GM18870 (cell line): Measurements from ENCODE around the gene OSBPL6.
A peak's percentile ranks its signal among the peaks of the same experiment; 100 is the strongest.
"Not testable (repeated sequence)": the region's sequence is repeated elsewhere in the genome, so short reads cannot be mapped to it uniquely, and the experiment has no call there.

Source experiments
- ATAC-seq: cut with Tn5 transposase; IDR thresholded peaks from one replicate; pipeline ENCODE4 v1.9.1; 2021; ENCODE audit warnings: moderate library complexity; ENCODE audit not compliant: unreplicated experiment

The OSBPL6 gene

DNA sequence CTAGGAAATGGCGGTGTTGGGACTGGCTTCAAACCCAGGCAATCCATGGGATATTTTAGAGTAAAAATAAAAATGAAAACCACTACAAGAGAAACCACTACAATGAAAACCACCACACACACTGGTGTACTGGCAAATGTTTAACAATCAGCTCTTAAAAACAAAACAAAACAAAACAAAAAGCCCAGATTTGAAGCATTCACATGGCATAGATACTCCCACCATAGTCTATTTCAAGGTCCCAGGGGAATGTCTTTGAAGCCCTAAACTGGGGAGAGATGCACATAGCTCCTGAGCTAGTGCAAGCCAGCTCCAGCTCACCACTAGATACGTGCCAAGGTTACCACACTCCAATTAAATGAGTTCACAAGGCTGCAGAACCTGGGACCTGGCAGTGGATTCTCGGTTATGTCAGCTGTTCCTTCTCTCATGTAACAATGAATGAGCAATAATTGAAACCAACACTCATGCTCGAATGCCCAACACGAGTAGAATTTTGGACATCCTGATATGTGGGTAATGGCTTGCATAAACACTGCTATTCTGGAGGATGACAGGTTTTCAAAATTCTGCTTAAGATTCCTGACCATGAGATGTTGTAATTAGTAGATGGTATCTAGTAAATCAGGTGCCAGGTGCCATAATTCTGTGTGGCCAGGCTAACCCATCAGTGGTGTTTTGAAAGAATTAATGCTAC, 102.2 kb downstream of the OSBPL6 start:
- no peak for ATAC-seq

DNA sequence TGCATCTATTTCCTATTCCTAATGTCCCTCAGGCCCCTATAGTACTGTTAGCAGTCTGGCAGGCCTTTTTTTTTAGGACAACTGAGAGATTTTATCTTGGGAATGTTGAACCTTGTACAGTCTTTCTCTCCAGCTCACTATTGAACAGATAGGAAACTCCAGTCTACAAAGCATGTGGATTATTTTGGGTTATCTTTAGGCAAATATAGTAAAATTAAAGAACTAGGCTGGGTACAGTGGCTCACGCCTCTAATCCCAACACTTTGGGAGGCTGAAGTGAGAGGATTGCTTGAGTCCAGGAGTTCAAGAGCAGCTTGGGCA, 102.7 kb downstream of the OSBPL6 start:
- no peak for ATAC-seq

DNA sequence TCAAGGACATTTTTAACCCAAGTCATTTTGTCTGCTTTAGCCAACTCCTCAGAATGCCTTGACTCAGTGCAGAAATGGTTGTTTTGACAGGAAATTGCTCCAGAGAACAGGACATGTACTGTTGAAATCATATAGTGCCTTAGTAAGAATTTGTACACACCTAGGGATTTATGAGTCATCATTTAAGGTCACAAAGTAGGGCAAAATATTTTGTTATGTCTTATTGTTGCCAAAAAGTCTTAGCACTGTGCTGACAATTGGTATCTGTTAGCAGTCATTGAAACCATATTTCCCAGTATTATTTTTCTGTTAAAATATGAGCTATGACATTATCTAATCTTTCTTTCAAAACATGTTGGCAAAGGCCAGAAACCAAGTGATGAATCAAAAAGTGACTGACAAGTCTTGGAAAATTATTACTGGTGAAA, 104.5 kb downstream of the OSBPL6 start:
- ATAC-seq = no peak

DNA sequence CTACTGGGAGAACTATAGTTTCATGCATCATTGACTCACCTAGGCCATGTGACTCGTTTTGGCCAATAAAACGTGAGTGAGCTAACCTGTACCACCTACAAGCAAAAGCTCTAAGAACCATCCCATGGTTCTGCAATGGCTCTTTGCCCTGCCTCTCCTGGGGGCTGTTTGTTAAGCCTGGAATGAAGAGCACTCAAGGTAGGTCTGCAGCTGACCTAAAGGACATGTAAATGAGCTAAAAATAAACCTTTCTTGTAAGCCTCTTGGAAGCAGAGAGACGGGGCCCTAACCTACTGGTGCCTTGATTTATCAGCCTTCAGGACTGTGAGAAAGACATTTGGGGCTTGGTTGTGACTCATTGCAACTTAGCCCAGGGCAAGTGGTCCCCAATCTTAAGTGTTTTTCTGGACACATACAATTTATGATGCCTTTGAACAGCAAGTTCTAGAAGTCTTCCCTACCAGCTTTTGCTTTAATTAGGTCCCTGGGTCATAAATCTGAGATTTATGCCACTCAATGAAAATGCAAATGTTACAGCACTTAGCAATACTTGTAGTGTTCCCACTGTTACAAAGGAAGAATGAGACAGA, 107.4 kb downstream of the OSBPL6 start:
- ATAC-seq = no peak

DNA sequence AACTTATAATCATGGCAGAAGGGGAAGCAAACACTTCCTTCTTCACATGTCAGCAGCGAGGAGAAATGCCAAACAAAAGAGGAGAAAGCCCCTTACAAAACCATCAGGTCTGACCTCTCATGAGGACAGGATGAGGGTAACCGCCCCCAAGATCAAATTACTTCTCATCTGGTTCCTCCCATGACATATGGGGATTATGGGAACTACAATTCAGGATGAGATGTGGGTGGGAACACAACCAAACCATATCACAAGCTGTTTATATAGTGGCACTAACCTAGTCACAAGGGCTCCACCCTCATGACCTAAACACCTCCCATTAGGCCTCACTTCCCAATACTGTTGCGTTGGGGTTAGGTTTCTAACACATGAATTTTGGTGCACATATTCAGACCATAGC, 110.0 kb downstream of the OSBPL6 start:
- ATAC-seq = no peak

DNA sequence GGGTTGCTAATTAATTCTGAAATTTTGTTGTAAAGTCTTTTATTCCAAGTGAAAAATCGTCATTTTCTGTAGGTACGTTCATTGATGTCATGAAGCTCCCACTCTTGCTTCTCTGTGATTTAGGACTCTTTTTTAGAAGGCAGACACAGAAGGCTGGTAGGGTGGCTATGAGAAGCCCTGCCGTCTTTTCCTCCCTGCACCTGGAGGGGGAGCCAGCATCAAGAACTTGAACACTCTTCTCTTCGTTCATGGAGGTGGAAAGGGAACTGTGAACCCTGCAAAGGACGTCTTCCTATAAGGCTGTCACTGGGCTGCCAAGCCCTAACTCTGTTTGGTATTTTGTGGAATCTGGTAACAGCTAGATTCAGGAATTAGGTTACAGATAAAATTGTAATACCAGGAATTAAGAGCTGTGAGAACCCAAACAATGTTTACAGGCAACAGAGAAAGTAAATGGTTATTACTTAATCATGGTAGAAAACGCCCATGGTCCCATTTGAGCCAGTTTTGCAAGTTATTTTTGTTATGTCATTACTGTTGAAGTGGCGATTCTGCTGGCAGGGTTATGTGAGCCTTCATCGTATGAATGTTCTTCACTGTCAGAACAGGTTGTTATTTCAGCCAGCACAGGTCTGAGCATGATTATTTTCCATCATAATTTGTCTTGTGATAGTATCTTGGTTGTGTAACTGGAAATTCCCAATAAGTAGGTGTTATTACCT, 112.2 kb downstream of the OSBPL6 start:
- peak; percentile 89 for ATAC-seq

DNA sequence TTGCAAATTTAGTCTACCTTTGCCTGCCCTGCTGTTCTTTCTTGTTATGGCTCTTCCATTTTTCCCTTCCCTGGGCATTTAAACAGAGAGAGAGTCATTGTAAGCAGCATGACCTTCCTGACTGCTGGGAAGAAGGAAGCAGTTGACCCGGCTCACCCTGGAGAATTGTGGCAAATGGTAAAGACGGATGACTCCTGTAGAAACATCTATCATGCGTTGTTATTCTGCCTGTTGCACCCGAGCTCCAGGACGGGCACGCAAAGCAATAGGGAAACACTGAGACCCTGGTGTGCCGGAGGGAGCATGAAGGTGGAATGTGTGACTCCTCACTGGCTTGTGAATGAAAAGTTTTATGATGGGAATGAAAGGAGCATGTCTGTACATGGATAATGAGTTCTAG, 113.3 kb downstream of the OSBPL6 start:
- no peak for ATAC-seq

DNA sequence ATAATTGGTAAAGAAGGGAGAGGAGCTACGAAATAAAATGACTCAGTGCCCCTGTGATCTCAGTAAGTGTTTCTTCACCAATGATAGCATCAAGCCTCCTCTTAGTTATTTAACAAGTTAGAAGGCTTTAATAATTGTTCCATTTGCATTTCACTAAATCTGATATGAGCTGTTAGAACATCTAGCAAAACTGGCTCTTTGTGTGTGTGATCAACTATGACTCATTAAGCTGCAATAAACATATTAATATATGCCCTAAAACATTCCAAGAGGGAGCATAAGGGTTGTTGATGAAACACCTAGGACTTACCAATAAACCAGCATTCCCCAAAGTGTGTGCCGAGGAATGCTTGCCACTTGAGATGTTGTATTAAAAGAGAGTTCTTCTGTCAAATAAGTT, 115.2 kb downstream of the OSBPL6 start:
- ATAC-seq = no peak

DNA sequence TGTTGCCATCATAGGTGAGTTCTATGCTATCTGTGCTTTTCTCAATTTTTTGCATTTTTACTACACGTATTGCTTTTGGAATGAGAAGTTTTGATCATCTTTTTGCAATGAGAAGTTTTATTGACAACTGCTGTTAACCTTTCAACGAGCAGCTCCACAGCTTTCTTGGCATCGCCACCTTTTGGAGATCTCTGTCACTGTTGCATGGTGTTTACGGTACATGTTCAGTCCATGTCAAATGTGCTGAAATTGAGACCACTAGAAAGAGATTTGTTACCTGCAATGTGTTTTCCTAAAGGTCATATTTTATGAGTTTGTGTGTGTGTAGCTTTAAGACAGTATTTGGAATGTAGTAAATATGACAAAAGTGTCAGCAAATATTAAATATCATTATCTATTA, 120.8 kb downstream of the OSBPL6 start:
- no peak for ATAC-seq

DNA sequence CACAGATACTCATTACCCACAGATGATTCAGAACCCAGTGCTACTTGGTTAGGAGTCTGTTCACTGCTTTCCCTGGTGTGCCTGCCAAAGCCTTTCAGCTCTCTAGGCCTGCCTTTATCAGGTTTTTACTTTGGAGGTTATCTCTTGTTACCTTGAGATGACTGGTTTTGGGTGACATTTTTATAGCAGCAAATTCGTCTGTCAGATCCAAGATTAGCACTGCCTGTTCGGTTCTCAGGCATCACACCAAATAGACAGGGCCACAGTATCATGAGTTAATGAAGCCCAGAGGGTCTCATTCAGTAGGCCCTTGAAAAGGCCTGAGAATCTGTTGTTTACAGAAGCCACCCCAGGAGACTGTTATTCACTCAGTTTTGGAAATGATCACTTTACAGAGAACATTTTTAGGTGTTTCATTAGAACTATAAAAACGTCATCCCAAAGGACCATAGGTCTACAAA, 121.2 kb downstream of the OSBPL6 start:
- no peak for ATAC-seq

DNA sequence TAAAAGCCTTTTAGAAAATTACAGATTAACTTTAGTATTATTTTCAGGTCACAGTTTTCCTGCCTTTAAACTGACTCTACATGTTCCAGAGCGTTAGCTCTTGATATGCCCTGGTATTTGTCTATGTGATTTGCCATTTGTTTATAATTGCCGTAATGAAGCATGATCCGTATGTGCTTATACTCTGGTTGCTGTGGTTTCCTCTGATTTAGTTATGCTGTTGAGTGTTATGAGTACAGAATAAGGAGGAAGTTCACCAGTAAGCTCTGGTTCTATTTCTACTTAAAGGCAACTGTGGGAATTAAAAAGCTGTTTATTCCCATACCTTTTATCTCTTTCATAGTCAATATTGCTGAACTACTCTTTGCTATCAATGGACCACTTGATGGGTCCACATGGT, 123.5 kb downstream of the OSBPL6 start:
- ATAC-seq = no peak

DNA sequence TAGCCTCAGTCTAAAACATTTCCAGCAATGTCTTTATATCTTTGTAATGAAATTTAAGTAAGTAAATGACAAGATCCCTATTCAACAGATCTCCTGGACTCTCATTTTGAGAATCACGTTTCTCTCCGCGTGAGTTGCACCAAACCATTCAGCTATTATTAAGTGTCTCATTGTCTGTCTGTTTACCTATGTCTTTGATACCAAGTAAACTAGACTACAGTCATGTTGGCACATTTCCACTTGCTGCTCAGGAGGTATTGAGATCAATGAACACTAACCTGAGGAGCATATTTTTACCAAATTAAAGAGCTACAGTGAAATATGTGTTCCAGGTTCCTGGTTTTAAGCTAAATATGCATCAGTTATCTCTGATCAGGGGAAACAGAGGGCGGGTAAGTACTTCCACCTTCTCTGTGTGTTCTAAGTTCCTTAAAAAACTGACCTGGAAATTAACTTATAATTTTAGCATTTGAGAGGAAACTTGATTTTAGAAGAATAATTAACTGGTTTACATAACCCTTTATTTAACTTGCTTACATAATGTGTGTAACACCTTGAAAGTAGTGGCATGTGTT, 125.8 kb downstream of the OSBPL6 start:
- ATAC-seq = no peak

DNA sequence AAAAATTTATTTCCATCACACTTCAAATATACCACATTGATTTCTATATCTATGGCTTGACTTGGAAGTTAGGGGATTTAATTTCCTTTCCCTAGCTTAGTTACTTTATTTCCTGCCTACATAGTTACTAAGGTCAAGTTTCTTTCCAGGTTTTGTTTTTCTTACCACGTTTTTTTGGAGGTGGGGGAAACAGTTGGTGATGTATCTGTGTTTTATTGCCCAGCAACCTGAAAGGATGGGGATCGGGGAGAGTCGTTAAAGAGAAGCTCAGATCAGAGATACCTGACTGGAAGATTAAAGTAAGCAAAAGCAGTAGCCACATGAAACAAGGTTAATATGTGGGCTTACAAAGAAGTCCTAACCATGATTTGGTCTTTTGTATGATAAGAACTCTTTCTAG, 127.8 kb downstream of the OSBPL6 start:
- no peak for ATAC-seq

DNA sequence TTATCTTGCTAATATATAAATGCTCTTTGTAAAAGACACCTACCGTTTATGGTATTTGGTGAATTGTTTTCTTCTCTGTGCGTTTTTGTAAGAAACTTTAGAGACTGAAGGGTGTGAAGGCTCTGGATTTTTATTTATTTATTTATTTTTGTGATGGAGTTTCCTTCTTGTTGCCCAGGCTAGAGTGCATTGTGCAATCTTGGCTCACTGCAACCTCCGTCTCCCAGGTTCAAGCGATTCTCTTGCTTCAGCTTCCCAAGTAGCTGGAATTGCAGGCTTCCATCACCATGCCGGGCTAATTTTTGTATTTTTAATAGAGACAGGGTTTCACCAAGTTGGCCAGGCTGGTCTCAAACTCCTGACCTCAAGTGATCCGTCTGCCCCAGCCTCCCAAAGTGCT, 129.0 kb downstream of the OSBPL6 start:
- not testable (repeated sequence) for ATAC-seq

DNA sequence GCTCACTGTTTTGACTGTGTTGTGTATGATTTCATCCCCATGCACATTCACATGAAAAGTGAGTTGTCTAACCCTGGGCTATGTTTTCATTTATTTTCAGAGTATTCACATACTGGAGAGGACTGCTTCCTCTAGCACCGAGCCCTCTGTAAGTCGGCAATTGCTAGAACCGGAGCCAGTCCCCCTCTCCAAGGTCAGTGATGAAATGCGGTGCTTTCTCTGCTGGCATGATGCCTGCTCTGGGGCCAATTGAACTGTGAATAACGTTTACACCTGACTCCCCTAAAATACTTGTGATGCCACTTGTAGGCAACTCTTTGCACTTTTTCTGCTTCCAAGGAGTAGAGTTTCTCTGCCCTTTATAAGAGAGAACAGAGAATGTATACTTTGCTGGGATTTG, 129.8 kb downstream of the OSBPL6 start:
- ATAC-seq = no peak

DNA sequence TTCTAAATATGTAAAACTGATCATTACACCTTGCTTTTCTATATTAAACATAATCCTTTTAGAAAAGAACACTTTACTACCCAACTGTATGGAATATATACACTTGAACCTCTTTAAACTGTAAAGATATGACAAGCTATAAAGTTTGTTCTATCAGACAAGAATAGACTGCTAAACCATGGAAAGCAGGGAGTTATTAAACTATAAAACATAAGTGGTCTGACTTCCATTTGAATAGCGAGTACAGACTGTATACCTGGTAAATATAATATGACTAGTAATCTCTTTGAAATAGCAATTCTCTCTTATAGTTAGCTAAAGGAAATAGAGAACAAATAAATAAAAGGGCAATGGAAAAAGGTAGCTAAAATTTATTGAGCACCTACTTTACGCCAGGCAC, 131.0 kb downstream of the OSBPL6 start:
- ATAC-seq = no peak

DNA sequence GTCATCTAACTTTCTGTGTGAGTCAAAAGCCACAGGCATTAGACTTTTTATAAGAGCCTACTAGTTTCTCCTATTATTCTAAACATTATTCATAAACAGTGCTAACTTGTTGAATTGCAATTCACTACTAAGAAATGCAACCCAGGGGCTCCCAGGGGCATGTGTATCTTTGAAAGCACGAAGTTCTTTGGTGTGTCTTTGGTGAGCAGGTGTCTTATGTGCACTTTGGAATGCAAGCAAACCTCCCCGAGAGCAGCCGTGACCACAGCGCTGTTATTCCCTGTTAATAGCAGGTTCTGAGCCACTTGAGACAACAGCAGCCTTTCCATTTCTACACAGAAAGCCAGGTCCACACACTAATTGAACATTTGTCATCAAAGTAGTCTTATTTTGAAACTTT, 133.2 kb downstream of the OSBPL6 start:
- no peak for ATAC-seq

DNA sequence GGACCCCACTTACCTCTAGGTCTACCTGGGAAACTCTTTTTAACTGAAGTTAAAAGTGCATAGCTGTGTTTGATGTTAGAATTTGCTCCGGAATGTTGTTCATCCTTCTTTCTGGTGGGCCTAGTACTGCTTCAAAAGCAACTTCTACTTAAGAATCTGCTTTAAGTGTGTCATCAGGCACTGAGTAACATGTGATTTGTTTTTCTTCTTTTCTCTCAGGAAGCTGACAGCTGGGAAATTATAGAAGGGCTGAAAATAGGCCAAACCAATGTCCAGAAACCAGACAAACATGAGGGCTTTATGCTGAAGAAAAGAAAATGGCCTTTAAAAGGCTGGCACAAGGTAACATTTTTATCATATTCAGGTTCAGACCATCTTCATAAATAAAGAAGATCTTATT, 133.7 kb downstream of the OSBPL6 start:
- no peak for ATAC-seq

DNA sequence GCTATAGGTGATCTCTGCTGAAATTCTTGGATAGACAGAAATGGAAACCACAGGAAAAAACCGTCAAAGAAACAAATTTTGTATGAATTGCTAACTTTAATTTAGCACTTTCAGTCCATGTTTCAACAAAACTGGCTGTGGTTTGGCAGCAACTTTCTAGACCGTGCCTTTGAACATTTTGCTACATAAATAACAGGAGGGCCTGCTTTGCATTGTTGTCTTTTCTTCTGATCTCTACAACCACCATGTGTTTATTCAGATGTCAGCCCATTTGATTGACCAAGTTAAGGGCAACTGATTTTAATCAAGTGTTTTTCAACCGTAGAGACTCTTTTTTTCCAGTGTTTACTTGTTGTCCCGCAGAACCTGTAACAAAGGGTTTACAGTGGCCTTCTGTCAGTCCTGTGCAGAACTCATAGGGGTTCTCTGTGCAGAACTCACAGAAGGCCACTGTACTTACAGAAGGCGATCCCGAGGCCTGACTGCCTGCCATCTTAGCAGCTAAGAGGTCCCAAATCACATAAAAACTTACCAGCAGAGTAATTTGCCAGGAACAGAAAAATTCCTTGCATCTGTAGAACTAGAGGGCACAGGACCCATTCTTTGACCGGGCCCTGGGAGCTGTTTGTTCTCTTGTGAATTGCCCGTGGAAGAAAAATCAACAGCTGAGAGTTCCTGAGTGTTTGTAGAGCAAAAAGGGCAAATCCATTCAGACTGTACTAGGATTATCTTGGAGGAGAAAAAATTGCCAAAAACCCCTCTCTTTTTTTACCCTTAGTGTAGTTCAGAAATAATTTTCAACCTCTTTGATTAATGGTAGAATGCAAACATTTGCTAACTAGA, 136.1 kb downstream of the OSBPL6 start:
- ATAC-seq = no peak

DNA sequence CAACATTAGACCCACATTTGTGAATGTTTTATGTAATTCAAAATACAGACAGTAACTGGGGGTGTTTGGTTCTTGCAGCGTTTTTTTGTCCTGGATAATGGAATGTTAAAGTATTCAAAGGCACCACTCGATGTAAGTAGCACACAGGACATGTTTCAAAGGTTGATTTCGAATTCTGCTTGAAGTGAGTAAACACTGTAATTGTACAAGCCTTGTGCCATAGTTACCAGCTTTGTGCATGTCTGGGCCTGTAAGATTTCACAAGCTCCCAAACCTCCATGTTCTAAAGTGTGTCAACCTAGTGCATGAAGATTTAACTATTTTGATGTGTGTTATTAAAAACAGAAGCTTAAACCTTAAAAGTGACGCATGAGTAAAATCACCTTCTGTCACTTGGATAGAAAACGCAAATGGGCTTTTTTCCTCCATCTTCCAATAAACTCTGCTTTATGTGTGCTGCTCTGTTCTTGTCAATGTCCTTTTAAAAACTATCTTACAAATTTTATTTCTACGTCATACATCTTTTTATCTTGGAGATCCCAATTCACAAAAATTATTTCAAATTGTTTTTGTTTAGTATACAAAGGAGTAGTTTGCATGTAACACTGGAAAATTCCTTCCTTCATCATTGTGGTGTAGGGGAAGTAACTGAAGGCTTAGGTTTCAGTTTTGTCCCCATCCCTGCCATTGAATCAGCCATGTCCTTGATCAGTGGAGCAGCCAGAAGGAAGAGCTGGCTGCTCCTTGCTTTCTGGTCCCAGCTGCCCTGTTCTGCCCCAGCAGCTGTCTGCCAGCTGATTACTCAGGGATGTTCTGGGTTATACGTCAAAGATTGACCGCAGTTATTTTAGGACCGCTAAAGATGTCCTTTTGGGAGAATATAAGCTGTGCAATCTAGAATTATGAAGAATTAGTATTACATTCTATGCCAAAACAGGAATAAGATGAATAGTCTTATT, 137.4 kb downstream of the OSBPL6 start:
- ATAC-seq = no peak
